B cell (primary cell): ENCODE results near the gene GUSB. TPM values are rescaled to one million over a fixed set of nuclear protein-coding genes. Genes with fewer than 3 reads are reported as not detected.

Experiments
- ATAC-seq: fragments of 200-7000 bp; cut with Tn5 transposase; one replicate; pipeline ENCODE4 v1.10.0; 2021; ENCODE audit warnings: low read depth, mild to moderate bottlenecking, moderate number of reproducible peaks, moderate library complexity
- CTCF ChIA-PET: fragments of 350-600 bp; sonication (Branson Sonifier 250); formaldehyde crosslinking; loops from one replicate; lab custom pipeline; 2021; ENCODE audit warnings: antibody characterized with exemption, inconsistent platforms; lab: Charles Lee
- POLR2A ChIA-PET: fragments of 350-600 bp; sonication (Branson Sonifier 250); formaldehyde crosslinking; loops from one replicate; lab custom pipeline; 2021; ENCODE audit warnings: antibody characterized with exemption; lab: Charles Lee
- DNase-seq: peaks from one replicate; pipeline ENCODE4 v3.0.0; 2013
- H2AFZ ChIP-seq: 2 replicates; pipeline ENCODE4 v1.6.1; 2012; ENCODE audit warnings: mild to moderate bottlenecking, low read depth, low read length; ENCODE audit not compliant: insufficient read depth, poor library complexity, severe bottlenecking
- H3K27ac ChIP-seq, 2 donors: 1 replicate in 1 of 2; 2 replicates in 1 of 2; pipeline ENCODE4 v1.5.1; 2012 to 2013; ENCODE audit warnings: low read length in 2 of 2, mild to moderate bottlenecking in 2 of 2, moderate library complexity in 1 of 2
- H3K27me3 ChIP-seq, 4 experiments: fragments of 200-600 bp in 1 of 4; sonication (generic) in 1 of 4; replicated peaks in 1 of 4; 1 replicate in 2 of 4; 2 replicates in 2 of 4; pipeline versions ENCODE4 v1.6.1 to v1.7.0; 2013 to 2016; ENCODE audit warnings: low read length in 3 of 4, mild to moderate bottlenecking in 2 of 4, mixed read lengths in 1 of 4, moderate library complexity in 1 of 4; ENCODE audit not compliant: insufficient read depth in 4 of 4, control insufficient read depth in 3 of 4; ENCODE audit errors: control extremely low read depth in 1 of 4
- H3K36me3 ChIP-seq, 2 experiments: replicated peaks in 1 of 2; 1 replicate in 1 of 2; 2 replicates in 1 of 2; pipeline versions ENCODE4 v1.6.1 to v1.7.1; 2013; ENCODE audit warnings: low read length in 1 of 2; ENCODE audit not compliant: insufficient read depth in 2 of 2, control insufficient read depth in 1 of 2; ENCODE audit errors: control extremely low read depth in 1 of 2, extremely low read depth in 1 of 2
- H3K4me1 ChIP-seq, 2 donors: fragments of 200-600 bp in 1 of 2; sonication (generic) in 1 of 2; 1 replicate in 1 of 2; 2 replicates in 1 of 2; pipeline versions ENCODE4 v1.5.1 to v1.6.1; 2013 to 2017; ENCODE audit warnings: low read length in 2 of 2; ENCODE audit not compliant: control insufficient read depth in 2 of 2, insufficient read depth in 2 of 2
- H3K4me2 ChIP-seq: replicated peaks from 2 replicates; pipeline ENCODE3; 2012; ENCODE audit warnings: mild to moderate bottlenecking, low read depth, low read length; ENCODE audit not compliant: poor library complexity, severe bottlenecking
- H3K4me3 ChIP-seq, 5 experiments: fragments of 200-600 bp in 1 of 5; sonication (generic) in 1 of 5; 1 replicate in 3 of 5; 2 replicates in 2 of 5; pipeline versions ENCODE4 v1.5.1 to v1.7.0; 2011 to 2016; ENCODE audit warnings: low read length in 4 of 5, mild to moderate bottlenecking in 4 of 5, low read depth in 2 of 5, control low read depth in 1 of 5, moderate library complexity in 1 of 5; ENCODE audit not compliant: insufficient read depth in 1 of 5; ENCODE audit errors: control extremely low read depth in 1 of 5, extremely low read depth in 1 of 5
- H3K79me2 ChIP-seq: fragments of 200-600 bp; sonication (generic); one replicate; pipeline ENCODE4 v1.6.0; 2016; ENCODE audit warnings: low read length; ENCODE audit not compliant: control insufficient read depth, insufficient read depth
- H3K9ac ChIP-seq: fragments of 200-600 bp; sonication (generic); 2 replicates; pipeline ENCODE4 v1.6.1; 2017; ENCODE audit warnings: mild to moderate bottlenecking, low read length, moderate library complexity
- H3K9me3 ChIP-seq, 3 donors: one replicate each; pipeline versions ENCODE4 v1.6.1 to v1.7.1; 2013; ENCODE audit warnings: low read length in 2 of 3; ENCODE audit not compliant: control insufficient read depth in 2 of 3, insufficient read depth in 1 of 3; ENCODE audit errors: control extremely low read depth in 1 of 3
- H4K20me1 ChIP-seq: 2 replicates; pipeline ENCODE4 v1.6.0; 2012; ENCODE audit warnings: mild to moderate bottlenecking, low read length; ENCODE audit not compliant: insufficient read depth, control insufficient read depth, poor library complexity, severe bottlenecking
- H3K27ac Mint-ChIP-seq: one replicate; pipeline ENCODE4 v1.8.0; 2021; ENCODE audit warnings: mixed read lengths
- H3K27me3 Mint-ChIP-seq: one replicate; pipeline ENCODE4 v1.8.0; 2021; ENCODE audit warnings: mixed read lengths
- H3K4me1 Mint-ChIP-seq: one replicate; pipeline ENCODE4 v1.8.0; 2021; ENCODE audit warnings: mixed read lengths
- H3K4me3 Mint-ChIP-seq: one replicate; pipeline ENCODE4 v1.8.0; 2021; ENCODE audit warnings: mixed read lengths
- H3K9me3 Mint-ChIP-seq: one replicate; pipeline ENCODE4 v1.8.0; 2022; ENCODE audit warnings: mixed read lengths; ENCODE audit not compliant: insufficient read depth
- EZH2 ChIP-seq: IDR thresholded peaks from 2 replicates; pipeline ENCODE4 v1.6.1; 2012; ENCODE audit warnings: borderline replicate concordance, low read depth, mild to moderate bottlenecking, moderate library complexity, low read length; ENCODE audit not compliant: insufficient read depth, poor library complexity, severe bottlenecking
- WGBS: methylation state at CpG from one replicate; pipeline ENCODE4 v1.1.5; 2013; ENCODE audit warnings: missing lambda C conversion rate; ENCODE audit not compliant: insufficient coverage; 5-methylcytosine and 5-hydroxymethylcytosine counted together
- intact Hi-C: fragments of 100-400 bp; cut with micrococcal nuclease; formaldehyde crosslinking; loops from one replicate; pipeline ENCODE4 v1.10.0; 2022
- polyA plus RNA-seq: library from polyadenylated mRNA; depleted of rRNA; stranded (reverse); fragments of >200 nt; gene quantifications from 2 replicates; pipeline ENCODE4 v1.2.3, GENCODE V29; 2012
- total RNA-seq, 2 donors: library from RNA; stranded (reverse); fragments of 120-200 nt in 1 of 2; gene quantifications; 1 replicate in 1 of 2; 2 replicates in 1 of 2; pipeline versions ENCODE4 v1.2.3 to v1.2.4, GENCODE V29; 2013 to 2022
- TF ChIP-seq, protein P1 (sequence below): fragments of 200-600 bp; IDR thresholded peaks from one replicate; pipeline ENCODE4 v1.8.0; 2022; ENCODE audit warnings: antibody characterized with exemption, mild to moderate bottlenecking

The GUSB gene
- total and polyA plus RNA-seq, 2 donors (not counting 1 experiment from before 2014, with no cell fraction given) = 65.4 to 79.5 TPM

DNA sequence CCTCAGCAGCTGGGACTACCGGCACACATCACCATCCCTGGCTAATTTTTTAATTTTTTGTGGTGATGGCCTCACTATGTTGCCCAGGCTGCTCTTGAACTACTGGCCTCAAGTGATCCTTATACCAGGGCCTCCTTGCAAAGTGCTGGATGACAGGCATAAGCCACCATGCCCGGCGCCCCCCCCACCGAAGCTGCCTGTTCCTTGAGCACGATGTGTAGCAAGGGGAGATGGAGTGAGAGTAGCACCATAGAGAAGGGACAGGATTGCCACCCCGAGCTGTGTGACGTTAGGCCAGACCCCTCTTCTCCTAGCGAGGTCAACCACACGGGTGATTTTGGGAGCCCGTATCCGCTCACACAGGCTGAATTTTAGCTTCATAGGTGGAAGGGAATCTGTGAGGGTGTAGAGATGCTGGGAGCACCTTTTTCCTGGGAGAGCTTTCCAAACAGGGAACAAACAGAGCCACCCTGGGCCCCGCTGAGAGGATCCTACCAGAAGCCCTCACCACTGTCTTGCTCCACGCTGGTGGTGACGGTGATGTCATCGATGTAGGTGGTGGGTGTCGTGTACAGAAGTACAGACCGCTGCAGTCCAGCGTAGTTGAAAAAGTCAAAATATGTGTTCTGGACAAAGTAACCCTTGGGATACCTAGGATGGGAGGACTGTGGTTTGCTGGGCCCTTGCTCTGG is 3.0 kb downstream of the GUSB start:
- DNase-seq = no peak
- CTCF ChIA-PET = no interaction called here
- H3K9me3 ChIP-seq = no peaks in the 10 kb centered on the region
- peaks cover 11% of the 10 kb centered on the region for H4K20me1 ChIP-seq
- no peak overlapping the region for H3K27ac Mint-ChIP-seq
- H3K4me3 Mint-ChIP-seq = no peak overlapping the region
- H3K27me3 Mint-ChIP-seq = no peaks in the 10 kb centered on the region
- no peak overlapping the region for H3K4me2 ChIP-seq
- no peak overlapping the region for H3K9ac ChIP-seq
- H3K27me3 ChIP-seq = no peaks in the 10 kb centered on the region
- H3K4me3 ChIP-seq = no peak overlapping the region
- TF ChIP-seq EZH2 = no peak
- TF ChIP-seq, protein P1, sequence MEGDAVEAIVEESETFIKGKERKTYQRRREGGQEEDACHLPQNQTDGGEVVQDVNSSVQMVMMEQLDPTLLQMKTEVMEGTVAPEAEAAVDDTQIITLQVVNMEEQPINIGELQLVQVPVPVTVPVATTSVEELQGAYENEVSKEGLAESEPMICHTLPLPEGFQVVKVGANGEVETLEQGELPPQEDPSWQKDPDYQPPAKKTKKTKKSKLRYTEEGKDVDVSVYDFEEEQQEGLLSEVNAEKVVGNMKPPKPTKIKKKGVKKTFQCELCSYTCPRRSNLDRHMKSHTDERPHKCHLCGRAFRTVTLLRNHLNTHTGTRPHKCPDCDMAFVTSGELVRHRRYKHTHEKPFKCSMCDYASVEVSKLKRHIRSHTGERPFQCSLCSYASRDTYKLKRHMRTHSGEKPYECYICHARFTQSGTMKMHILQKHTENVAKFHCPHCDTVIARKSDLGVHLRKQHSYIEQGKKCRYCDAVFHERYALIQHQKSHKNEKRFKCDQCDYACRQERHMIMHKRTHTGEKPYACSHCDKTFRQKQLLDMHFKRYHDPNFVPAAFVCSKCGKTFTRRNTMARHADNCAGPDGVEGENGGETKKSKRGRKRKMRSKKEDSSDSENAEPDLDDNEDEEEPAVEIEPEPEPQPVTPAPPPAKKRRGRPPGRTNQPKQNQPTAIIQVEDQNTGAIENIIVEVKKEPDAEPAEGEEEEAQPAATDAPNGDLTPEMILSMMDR = no peak
- H3K4me1 Mint-ChIP-seq = peaks cover 19% of the 10 kb centered on the region
- ATAC-seq = no peak
- peaks cover 0 to 19% of the 10 kb centered on the region in 2 experiments for H3K36me3 ChIP-seq
- H3K27ac ChIP-seq = no peak overlapping the region
- H3K9me3 Mint-ChIP-seq = no peaks in the 10 kb centered on the region
- WGBS = 97% methylated on average over 16 of the region's 18 CpGs
- POLR2A ChIA-PET = no interaction called here
- H2AFZ ChIP-seq = no peak overlapping the region
- peaks cover 14 to 26% of the 10 kb centered on the region in 2 donors for H3K4me1 ChIP-seq
- H3K79me2 ChIP-seq = peaks cover 38% of the 10 kb centered on the region
- intact Hi-C loops = no loop called here

DNA sequence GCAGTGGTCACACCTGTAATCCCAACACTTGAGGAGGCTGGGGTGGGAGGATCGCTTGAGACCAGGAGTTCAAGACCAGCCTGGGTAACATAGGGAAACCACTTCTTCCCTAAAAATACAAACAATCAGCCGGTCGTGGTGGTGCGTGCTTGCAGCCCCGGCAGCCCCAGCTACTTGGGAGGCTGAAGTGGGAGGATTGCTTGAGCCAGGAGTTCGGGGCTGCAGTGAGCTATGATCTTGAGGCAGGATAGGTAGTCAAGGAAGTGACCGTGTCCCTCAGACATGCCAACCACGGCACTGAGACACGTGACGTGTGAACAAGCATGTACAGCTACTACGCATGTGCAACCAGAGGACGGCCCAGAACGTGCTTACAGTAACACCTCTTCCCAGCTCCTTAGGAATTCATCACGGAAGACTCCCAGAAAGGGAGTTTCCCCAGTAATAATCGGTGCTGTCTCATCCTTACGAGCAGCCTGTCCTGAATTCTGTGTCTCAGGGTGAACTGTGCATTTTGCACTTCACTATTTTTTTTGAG is 5.3 kb downstream of the GUSB start:
- POLR2A ChIA-PET = no interaction called here
- Mint-ChIP-seq H3K27ac (no peak overlapping the region), H3K4me3 (no peak overlapping the region), H3K27me3 (no peaks in the 10 kb centered on the region), H3K9me3 (no peaks in the 10 kb centered on the region), H3K4me1 (peaks cover 16% of the 10 kb centered on the region)
- intact Hi-C loops = no loop called here
- H3K4me1 ChIP-seq = peaks cover 10 to 16% of the 10 kb centered on the region in 2 donors
- H3K4me3 ChIP-seq = no peak overlapping the region
- CTCF ChIA-PET = no interaction called here
- no peak overlapping the region for H2AFZ ChIP-seq
- 98% methylated on average over 11 of the region's 16 CpGs for WGBS
- TF ChIP-seq, protein P1 = no peak
- TF ChIP-seq EZH2 = no peak
- DNase-seq = no peak
- no peak overlapping the region for H3K27ac ChIP-seq
- peaks cover 30% of the 10 kb centered on the region for H3K79me2 ChIP-seq
- no peak overlapping the region for H3K4me2 ChIP-seq
- no peaks in the 10 kb centered on the region for H3K9me3 ChIP-seq
- peaks cover 0 to 29% of the 10 kb centered on the region in 2 experiments for H3K36me3 ChIP-seq
- no peak for ATAC-seq
- H4K20me1 ChIP-seq = peaks cover 11% of the 10 kb centered on the region
- H3K27me3 ChIP-seq = no peaks in the 10 kb centered on the region
- H3K9ac ChIP-seq = no peak overlapping the region
